HepG2 (cell line): Measurements from ENCODE around the gene DNAJA2. TPM values are rescaled to one million over a fixed set of nuclear protein-coding genes. Genes with fewer than 3 reads are reported as not detected.

Experiments used
- ATF1 ChIP-seq: IDR thresholded peaks from 2 replicates; pipeline ENCODE4 v1.6.1; 2016; ENCODE audit warnings: mild to moderate bottlenecking, control low read depth
- BORCS8-MEF2B ChIP-seq: sonication (generic); formaldehyde crosslinking; IDR thresholded peaks from 2 replicates; pipeline ENCODE4 v1.8.0; 2022; ENCODE audit warnings: mild to moderate bottlenecking, missing genetic modification reagents
- CREM ChIP-seq, 2 experiments: sonication (generic) in 1 of 2; formaldehyde crosslinking in 1 of 2; IDR thresholded peaks; 2 replicates each; pipeline versions ENCODE4 v1.4.0 to v1.6.1; 2016 to 2020; ENCODE audit warnings: antibody characterized with exemption in 1 of 2, mild to moderate bottlenecking in 1 of 2, missing genetic modification reagents in 1 of 2
- DMAP1 ChIP-seq: IDR thresholded peaks from 2 replicates; pipeline ENCODE4 v1.6.1; 2016
- ELF4 ChIP-seq: sonication (generic); formaldehyde crosslinking; IDR thresholded peaks from 2 replicates; pipeline ENCODE4 v1.5.0; 2020; ENCODE audit warnings: missing genetic modification reagents, mild to moderate bottlenecking, moderate library complexity, borderline replicate concordance
- FIP1L1 ChIP-seq: fragments of 200-400 bp; formaldehyde crosslinking; IDR thresholded peaks from 2 replicates; pipeline ENCODE4 v1.6.1; 2018; ENCODE audit warnings: low read depth, mild to moderate bottlenecking, low read length, moderate library complexity, borderline replicate concordance; ENCODE audit not compliant: insufficient read depth
- HNF4A ChIP-seq: sonication (generic); formaldehyde crosslinking; IDR thresholded peaks from 2 replicates; pipeline ENCODE4 v1.4.0; 2020; ENCODE audit warnings: missing genetic modification reagents
- MATR3 ChIP-seq: sonication (generic); formaldehyde crosslinking; IDR thresholded peaks from 2 replicates; pipeline ENCODE4 v1.4.0; 2020; ENCODE audit warnings: missing genetic modification reagents
- MAZ ChIP-seq, 2 experiments: sonication (generic) in 1 of 2; formaldehyde crosslinking in 1 of 2; IDR thresholded peaks; 2 replicates each; pipeline versions ENCODE4 v1.5.0 to v1.6.1; 2012 to 2020; ENCODE audit warnings: low read depth in 2 of 2, mild to moderate bottlenecking in 2 of 2, borderline replicate concordance in 1 of 2, improper control_type of control experiment in 1 of 2, low read length in 1 of 2, missing genetic modification reagents in 1 of 2, moderate library complexity in 1 of 2
- SCMH1 ChIP-seq: sonication (generic); formaldehyde crosslinking; IDR thresholded peaks from 2 replicates; pipeline ENCODE4 v1.9.0; 2021; ENCODE audit warnings: missing genetic modification reagents, mild to moderate bottlenecking, borderline replicate concordance
- YEATS2 ChIP-seq: sonication (generic); formaldehyde crosslinking; IDR thresholded peaks from 2 replicates; pipeline ENCODE4 v1.4.0; 2020; ENCODE audit warnings: missing genetic modification reagents, borderline replicate concordance
- YEATS4 ChIP-seq: sonication (generic); formaldehyde crosslinking; IDR thresholded peaks from 2 replicates; pipeline ENCODE4 v1.4.0; 2020; ENCODE audit warnings: missing genetic modification reagents, borderline replicate concordance
- ZBTB43 ChIP-seq: sonication (generic); formaldehyde crosslinking; conservative IDR thresholded peaks from 2 replicates; pipeline ENCODE4 v1.4.0; 2020; ENCODE audit warnings: missing genetic modification reagents
- ZFP82 ChIP-seq: sonication (generic); formaldehyde crosslinking; IDR thresholded peaks from 2 replicates; pipeline ENCODE4 v1.5.1; 2020; ENCODE audit warnings: mild to moderate bottlenecking, missing genetic modification reagents, borderline replicate concordance
- ZNF263 ChIP-seq: sonication (generic); formaldehyde crosslinking; IDR thresholded peaks from 2 replicates; pipeline ENCODE4 v1.4.0; 2020; ENCODE audit warnings: missing genetic modification reagents
- ZNF580 ChIP-seq: IDR thresholded peaks from 2 replicates; pipeline ENCODE4 v1.6.1; 2016; ENCODE audit warnings: low read depth, borderline replicate concordance
- ZSCAN21 ChIP-seq: sonication (generic); formaldehyde crosslinking; IDR thresholded peaks from 2 replicates; pipeline ENCODE4 v1.8.0; 2022; ENCODE audit warnings: mild to moderate bottlenecking, missing genetic modification reagents, moderate library complexity, borderline replicate concordance
- polyA plus RNA-seq, 8 experiments: library from polyadenylated mRNA; depleted of rRNA in 3 of 8; stranded (reverse) in 7 of 8; unstranded in 1 of 8; fragments of >200 nt; fragmentation: Illumina TruSeq in 4 of 8; extraction: Trizol in 4 of 8; gene quantifications; 2 replicates each; pipeline versions ENCODE4 v1.2.1 to v1.2.3, GENCODE V29; 2011 to 2016; ENCODE audit warnings: low read depth in 4 of 8, missing spikeins in 1 of 8, mixed read lengths in 1 of 8; ENCODE audit not compliant: insufficient read depth in 1 of 8
- total RNA-seq, 5 experiments: library from RNA; depleted of rRNA; stranded (reverse); fragments of >200 nt; fragmentation: Illumina TruSeq; extraction: Trizol; gene quantifications; 2 replicates each; pipeline ENCODE4 v1.2.3, GENCODE V29; 2016; ENCODE audit warnings: low read depth in 1 of 5
- TF ChIP-seq, protein P1 (sequence below): sonication (generic); formaldehyde crosslinking; IDR thresholded peaks from 2 replicates; pipeline ENCODE4 v1.4.0; 2020; ENCODE audit warnings: mild to moderate bottlenecking, missing genetic modification reagents

The DNAJA2 gene
- total and polyA plus RNA-seq, 2 of the 13 experiments (the other 11 are each of a cell fraction or from before 2014, with no cell fraction given): 25.4 to 176 TPM

- TF ChIP-seq, protein P1, sequence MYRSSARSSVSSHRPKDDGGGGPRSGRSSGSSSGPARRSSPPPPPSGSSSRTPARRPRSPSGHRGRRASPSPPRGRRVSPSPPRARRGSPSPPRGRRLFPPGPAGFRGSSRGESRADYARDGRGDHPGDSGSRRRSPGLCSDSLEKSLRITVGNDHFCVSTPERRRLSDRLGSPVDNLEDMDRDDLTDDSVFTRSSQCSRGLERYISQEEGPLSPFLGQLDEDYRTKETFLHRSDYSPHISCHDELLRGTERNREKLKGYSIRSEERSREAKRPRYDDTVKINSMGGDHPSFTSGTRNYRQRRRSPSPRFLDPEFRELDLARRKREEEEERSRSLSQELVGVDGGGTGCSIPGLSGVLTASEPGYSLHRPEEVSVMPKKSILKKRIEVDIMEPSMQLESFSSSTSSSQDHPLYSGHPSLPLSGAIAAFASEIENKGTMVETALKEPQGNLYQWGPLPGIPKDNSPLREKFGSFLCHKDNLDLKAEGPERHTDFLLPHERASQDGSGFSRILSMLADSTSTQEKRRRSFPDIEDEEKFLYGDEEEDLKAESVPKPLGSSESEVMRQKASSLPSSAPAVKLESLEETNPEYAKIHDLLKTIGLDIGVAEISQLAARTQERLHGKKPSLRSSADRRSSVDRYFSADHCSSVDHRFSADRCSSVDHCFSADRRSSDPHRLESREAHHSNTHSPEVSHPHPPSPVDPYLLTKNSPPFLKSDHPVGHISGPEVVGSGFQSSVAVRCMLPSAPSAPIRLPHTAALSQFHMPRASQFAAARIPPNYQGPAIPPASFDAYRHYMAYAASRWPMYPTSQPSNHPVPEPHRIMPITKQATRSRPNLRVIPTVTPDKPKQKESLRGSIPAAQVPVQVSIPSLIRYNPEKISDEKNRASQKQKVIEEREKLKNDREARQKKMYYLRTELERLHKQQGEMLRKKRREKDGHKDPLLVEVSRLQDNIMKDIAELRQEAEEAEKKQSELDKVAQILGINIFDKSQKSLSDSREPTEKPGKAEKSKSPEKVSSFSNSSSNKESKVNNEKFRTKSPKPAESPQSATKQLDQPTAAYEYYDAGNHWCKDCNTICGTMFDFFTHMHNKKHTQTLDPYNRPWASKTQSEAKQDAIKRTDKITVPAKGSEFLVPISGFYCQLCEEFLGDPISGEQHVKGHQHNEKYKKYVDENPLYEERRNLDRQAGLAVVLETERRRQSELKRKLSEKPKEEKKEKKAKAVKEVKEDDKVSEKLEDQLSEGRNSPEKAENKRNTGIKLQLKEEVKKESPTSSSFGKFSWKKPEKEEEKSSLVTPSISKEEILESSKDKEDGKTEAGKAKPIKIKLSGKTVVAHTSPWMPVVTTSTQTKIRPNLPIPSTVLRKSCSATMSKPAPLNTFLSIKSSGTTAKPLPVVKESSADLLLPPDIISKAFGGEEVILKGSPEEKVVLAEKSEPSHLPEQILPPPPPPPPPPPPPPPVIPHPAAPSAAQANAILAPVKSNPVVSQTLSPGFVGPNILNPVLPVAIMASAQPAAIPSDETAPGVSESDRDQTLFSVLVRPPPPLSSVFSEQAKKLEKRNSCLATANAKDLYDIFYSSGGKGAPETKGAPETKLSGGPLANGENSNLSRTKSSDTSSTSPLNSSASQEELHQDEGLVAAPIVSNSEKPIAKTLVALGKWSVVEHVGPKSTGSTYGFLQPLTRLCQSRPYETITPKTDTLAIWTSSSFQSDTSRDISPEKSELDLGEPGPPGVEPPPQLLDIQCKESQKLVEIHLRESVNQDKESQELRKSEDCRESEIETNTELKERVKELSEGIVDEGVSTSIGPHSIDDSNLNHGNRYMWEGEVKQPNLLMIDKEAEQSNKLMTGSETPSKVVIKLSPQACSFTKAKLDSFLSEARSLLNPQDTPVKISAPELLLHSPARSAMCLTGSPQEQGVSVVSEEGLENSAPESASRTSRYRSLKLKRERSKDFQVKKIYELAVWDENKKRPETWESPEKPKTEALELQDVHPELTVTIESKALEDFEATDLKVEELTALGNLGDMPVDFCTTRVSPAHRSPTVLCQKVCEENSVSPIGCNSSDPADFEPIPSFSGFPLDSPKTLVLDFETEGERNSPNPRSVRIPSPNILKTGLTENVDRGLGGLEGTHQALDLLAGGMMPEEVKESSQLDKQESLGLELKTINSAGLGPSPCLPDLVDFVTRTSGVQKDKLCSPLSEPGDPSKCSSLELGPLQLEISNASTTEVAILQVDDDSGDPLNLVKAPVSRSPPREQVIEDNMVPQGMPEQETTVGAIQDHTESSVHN (CRISPR knock-in tag): 0 out of 2 replicates have a peak, but pooled peaks have one; percentile 47
- TF ChIP-seq ZNF580 (CRISPR knock-in tag) (peak; percentile 16; the same call in 1 of the 2 replicates), HNF4A (CRISPR knock-in tag) (0 out of 2 replicates have a peak, but pooled peaks have one; percentile 2), DMAP1 (CRISPR knock-in tag) (peak; percentile 55; the same call in 1 of the 2 replicates), ELF4 (CRISPR knock-in tag) (peak; percentile 68; the same call in 1 of the 2 replicates), CREM (IDR thresholded peaks at IDR 0.05) (0 out of 2 replicates have a peak, but pooled peaks have one; percentile 12), CREM (CRISPR knock-in tag; IDR thresholded peaks at IDR 0.05) (no peak), ZSCAN21 (no peak), MATR3 (CRISPR knock-in tag) (no peak), BORCS8-MEF2B (CRISPR knock-in tag) (peak; percentile 26; the same call in 1 of the 2 replicates), MAZ (IDR thresholded peaks at IDR 0.05; ENCODE audit: borderline replicate concordance, low read depth, low read length) (no peak), MAZ (CRISPR knock-in tag; IDR thresholded peaks at IDR 0.05; ENCODE audit: low read depth) (no peak), YEATS4 (no peak; the same call in 1 of the 2 replicates), ATF1 (CRISPR knock-in tag) (no peak), ZNF263 (CRISPR knock-in tag) (peak; percentile 69), SCMH1 (CRISPR knock-in tag) (no peak), FIP1L1 (0 out of 2 replicates have a peak, but pooled peaks have one; percentile 77), ZBTB43 (0 out of 2 replicates have a peak, but pooled peaks have one; percentile 3), ZFP82 (CRISPR knock-in tag) (peak; percentile 39; the same call in 1 of the 2 replicates), YEATS2 (CRISPR knock-in tag) (0 out of 2 replicates have a peak, but pooled peaks have one; percentile 17)
Measured at GRCh38 chr16:46972429-46973206, 856 bp downstream of the DNAJA2 start (continued).
